B cell (primary cell): Measurements from ENCODE around the gene PARN. TPM values are rescaled to one million over a fixed set of nuclear protein-coding genes. Genes with fewer than 3 reads are reported as not detected.

Source experiments
- ATAC-seq: fragments of 200-7000 bp; cut with Tn5 transposase; one replicate; pipeline ENCODE4 v1.10.0; 2021; ENCODE audit warnings: low read depth, mild to moderate bottlenecking, moderate number of reproducible peaks, moderate library complexity
- CTCF ChIA-PET: fragments of 350-600 bp; sonication (Branson Sonifier 250); formaldehyde crosslinking; loops from one replicate; lab custom pipeline; 2021; ENCODE audit warnings: antibody characterized with exemption, inconsistent platforms; lab: Charles Lee
- POLR2A ChIA-PET: fragments of 350-600 bp; sonication (Branson Sonifier 250); formaldehyde crosslinking; loops from one replicate; lab custom pipeline; 2021; ENCODE audit warnings: antibody characterized with exemption; lab: Charles Lee
- DNase-seq: peaks from one replicate; pipeline ENCODE4 v3.0.0; 2013
- H2AFZ ChIP-seq: 2 replicates; pipeline ENCODE4 v1.6.1; 2012; ENCODE audit warnings: mild to moderate bottlenecking, low read depth, low read length; ENCODE audit not compliant: insufficient read depth, poor library complexity, severe bottlenecking
- H3K27ac ChIP-seq, 2 donors: 1 replicate in 1 of 2; 2 replicates in 1 of 2; pipeline ENCODE4 v1.5.1; 2012 to 2013; ENCODE audit warnings: low read length in 2 of 2, mild to moderate bottlenecking in 2 of 2, moderate library complexity in 1 of 2
- H3K27me3 ChIP-seq, 4 experiments: fragments of 200-600 bp in 1 of 4; sonication (generic) in 1 of 4; replicated peaks in 1 of 4; 1 replicate in 2 of 4; 2 replicates in 2 of 4; pipeline versions ENCODE4 v1.6.1 to v1.7.0; 2013 to 2016; ENCODE audit warnings: low read length in 3 of 4, mild to moderate bottlenecking in 2 of 4, mixed read lengths in 1 of 4, moderate library complexity in 1 of 4; ENCODE audit not compliant: insufficient read depth in 4 of 4, control insufficient read depth in 3 of 4; ENCODE audit errors: control extremely low read depth in 1 of 4
- H3K36me3 ChIP-seq, 2 experiments: replicated peaks in 1 of 2; 1 replicate in 1 of 2; 2 replicates in 1 of 2; pipeline versions ENCODE4 v1.6.1 to v1.7.1; 2013; ENCODE audit warnings: low read length in 1 of 2; ENCODE audit not compliant: insufficient read depth in 2 of 2, control insufficient read depth in 1 of 2; ENCODE audit errors: control extremely low read depth in 1 of 2, extremely low read depth in 1 of 2
- H3K4me1 ChIP-seq, 2 donors: fragments of 200-600 bp in 1 of 2; sonication (generic) in 1 of 2; 1 replicate in 1 of 2; 2 replicates in 1 of 2; pipeline versions ENCODE4 v1.5.1 to v1.6.1; 2013 to 2017; ENCODE audit warnings: low read length in 2 of 2; ENCODE audit not compliant: control insufficient read depth in 2 of 2, insufficient read depth in 2 of 2
- H3K4me2 ChIP-seq: replicated peaks from 2 replicates; pipeline ENCODE3; 2012; ENCODE audit warnings: mild to moderate bottlenecking, low read depth, low read length; ENCODE audit not compliant: poor library complexity, severe bottlenecking
- H3K4me3 ChIP-seq, 5 experiments: fragments of 200-600 bp in 1 of 5; sonication (generic) in 1 of 5; 1 replicate in 3 of 5; 2 replicates in 2 of 5; pipeline versions ENCODE4 v1.5.1 to v1.7.0; 2011 to 2016; ENCODE audit warnings: low read length in 4 of 5, mild to moderate bottlenecking in 4 of 5, low read depth in 2 of 5, control low read depth in 1 of 5, moderate library complexity in 1 of 5; ENCODE audit not compliant: insufficient read depth in 1 of 5; ENCODE audit errors: control extremely low read depth in 1 of 5, extremely low read depth in 1 of 5
- H3K79me2 ChIP-seq: fragments of 200-600 bp; sonication (generic); one replicate; pipeline ENCODE4 v1.6.0; 2016; ENCODE audit warnings: low read length; ENCODE audit not compliant: control insufficient read depth, insufficient read depth
- H3K9ac ChIP-seq: fragments of 200-600 bp; sonication (generic); 2 replicates; pipeline ENCODE4 v1.6.1; 2017; ENCODE audit warnings: mild to moderate bottlenecking, low read length, moderate library complexity
- H3K9me3 ChIP-seq, 3 donors: one replicate each; pipeline versions ENCODE4 v1.6.1 to v1.7.1; 2013; ENCODE audit warnings: low read length in 2 of 3; ENCODE audit not compliant: control insufficient read depth in 2 of 3, insufficient read depth in 1 of 3; ENCODE audit errors: control extremely low read depth in 1 of 3
- H4K20me1 ChIP-seq: 2 replicates; pipeline ENCODE4 v1.6.0; 2012; ENCODE audit warnings: mild to moderate bottlenecking, low read length; ENCODE audit not compliant: insufficient read depth, control insufficient read depth, poor library complexity, severe bottlenecking
- H3K27ac Mint-ChIP-seq: one replicate; pipeline ENCODE4 v1.8.0; 2021; ENCODE audit warnings: mixed read lengths
- H3K27me3 Mint-ChIP-seq: one replicate; pipeline ENCODE4 v1.8.0; 2021; ENCODE audit warnings: mixed read lengths
- H3K4me1 Mint-ChIP-seq: one replicate; pipeline ENCODE4 v1.8.0; 2021; ENCODE audit warnings: mixed read lengths
- H3K4me3 Mint-ChIP-seq: one replicate; pipeline ENCODE4 v1.8.0; 2021; ENCODE audit warnings: mixed read lengths
- H3K9me3 Mint-ChIP-seq: one replicate; pipeline ENCODE4 v1.8.0; 2022; ENCODE audit warnings: mixed read lengths; ENCODE audit not compliant: insufficient read depth
- EZH2 ChIP-seq: IDR thresholded peaks from 2 replicates; pipeline ENCODE4 v1.6.1; 2012; ENCODE audit warnings: borderline replicate concordance, low read depth, mild to moderate bottlenecking, moderate library complexity, low read length; ENCODE audit not compliant: insufficient read depth, poor library complexity, severe bottlenecking
- WGBS: methylation state at CpG from one replicate; pipeline ENCODE4 v1.1.5; 2013; ENCODE audit warnings: missing lambda C conversion rate; ENCODE audit not compliant: insufficient coverage; 5-methylcytosine and 5-hydroxymethylcytosine counted together
- intact Hi-C: fragments of 100-400 bp; cut with micrococcal nuclease; formaldehyde crosslinking; loops from one replicate; pipeline ENCODE4 v1.10.0; 2022
- polyA plus RNA-seq: library from polyadenylated mRNA; depleted of rRNA; stranded (reverse); fragments of >200 nt; gene quantifications from 2 replicates; pipeline ENCODE4 v1.2.3, GENCODE V29; 2012
- total RNA-seq, 2 donors: library from RNA; stranded (reverse); fragments of 120-200 nt in 1 of 2; gene quantifications; 1 replicate in 1 of 2; 2 replicates in 1 of 2; pipeline versions ENCODE4 v1.2.3 to v1.2.4, GENCODE V29; 2013 to 2022
- TF ChIP-seq, protein P1 (sequence below): fragments of 200-600 bp; IDR thresholded peaks from one replicate; pipeline ENCODE4 v1.8.0; 2022; ENCODE audit warnings: antibody characterized with exemption, mild to moderate bottlenecking

The PARN gene
- total and polyA plus RNA-seq, 2 donors (not counting 1 experiment from before 2014, with no cell fraction given): 25.3 to 62.2 TPM

DNA sequence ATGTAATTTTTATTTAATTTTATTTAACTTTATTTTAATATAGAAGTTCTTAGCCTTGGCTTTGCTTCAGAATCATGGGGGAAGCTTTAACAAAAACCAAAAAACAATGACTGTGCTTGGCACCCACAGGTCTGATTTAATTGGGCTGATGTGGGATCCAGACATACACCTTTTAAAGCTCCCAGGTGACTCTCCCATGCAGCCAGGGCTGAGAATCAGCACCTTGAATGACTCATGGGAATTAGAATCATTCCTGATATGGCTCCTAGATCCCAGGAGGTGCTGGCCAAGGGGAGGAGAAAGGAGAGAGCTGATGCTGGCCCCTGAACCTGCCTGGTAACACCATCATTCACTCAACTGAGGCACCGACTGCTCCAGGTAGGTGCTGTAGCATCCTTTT lies 240.7 kb downstream of the PARN start:
- no peaks in the 10 kb centered on the region for H3K79me2 ChIP-seq
- no peaks in the 10 kb centered on the region for H3K27me3 ChIP-seq
- no peak overlapping the region for H3K4me2 ChIP-seq
- no peak overlapping the region for H3K4me3 ChIP-seq
- no peak overlapping the region for H3K9ac ChIP-seq
- Mint-ChIP-seq H3K4me1 (peaks cover 3% of the 10 kb centered on the region), H3K9me3 (no peaks in the 10 kb centered on the region), H3K27ac (no peak overlapping the region), H3K4me3 (no peak overlapping the region), H3K27me3 (no peaks in the 10 kb centered on the region)
- ChIA-PET CTCF (no interaction called here), POLR2A (no interaction called here)
- H3K27ac ChIP-seq: no peak overlapping the region
- intact Hi-C loops: no loop called here
- H3K36me3 ChIP-seq: no peaks in the 10 kb centered on the region
- ATAC-seq: no peak
- DNase-seq: no peak
- H3K9me3 ChIP-seq: peaks cover 0 to 4% (median 0%) of the 10 kb centered on the region in 3 donors
- H2AFZ ChIP-seq: no peak overlapping the region
- TF ChIP-seq EZH2: no peak
- no peaks in the 10 kb centered on the region for H4K20me1 ChIP-seq
- no peaks in the 10 kb centered on the region for H3K4me1 ChIP-seq
- WGBS: 100% methylated on average over 1 of the region's 1 CpG

DNA sequence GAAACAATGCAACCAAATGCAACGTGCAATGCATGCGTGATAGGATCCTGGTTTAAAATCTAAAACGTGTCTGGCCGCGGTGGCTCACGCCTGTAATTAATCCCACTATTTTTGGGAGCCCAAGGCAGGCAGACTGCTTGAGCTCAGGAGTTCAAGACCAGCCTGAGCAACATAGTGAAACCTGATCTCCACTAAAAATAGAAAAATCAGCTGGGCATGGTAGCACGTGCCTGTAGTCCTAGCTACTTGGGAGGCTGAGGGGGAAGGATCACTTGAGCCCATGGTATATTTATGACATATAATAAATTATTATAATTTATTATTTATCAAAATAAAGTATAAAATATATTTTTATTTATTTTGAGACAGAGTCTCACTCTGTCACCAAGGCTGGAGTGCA lies 241.8 kb downstream of the PARN start:
- no peak for DNase-seq
- intact Hi-C loops: no loop called here
- Histone ChIP-seq H3K27ac (no peak overlapping the region), H3K9ac (no peak overlapping the region), H3K4me2 (no peak overlapping the region), H4K20me1 (no peaks in the 10 kb centered on the region), H3K36me3 (no peaks in the 10 kb centered on the region), H3K27me3 (no peaks in the 10 kb centered on the region), H3K9me3 (peaks cover 0 to 8% (median 0%) of the 10 kb centered on the region in 3 donors), H3K4me3 (no peak overlapping the region), H3K79me2 (no peaks in the 10 kb centered on the region), H3K4me1 (no peaks in the 10 kb centered on the region), H2AFZ (no peak overlapping the region)
- H3K27ac Mint-ChIP-seq: no peak overlapping the region
- ChIA-PET CTCF (no interaction called here), POLR2A (no interaction called here)
- TF ChIP-seq, protein P1, sequence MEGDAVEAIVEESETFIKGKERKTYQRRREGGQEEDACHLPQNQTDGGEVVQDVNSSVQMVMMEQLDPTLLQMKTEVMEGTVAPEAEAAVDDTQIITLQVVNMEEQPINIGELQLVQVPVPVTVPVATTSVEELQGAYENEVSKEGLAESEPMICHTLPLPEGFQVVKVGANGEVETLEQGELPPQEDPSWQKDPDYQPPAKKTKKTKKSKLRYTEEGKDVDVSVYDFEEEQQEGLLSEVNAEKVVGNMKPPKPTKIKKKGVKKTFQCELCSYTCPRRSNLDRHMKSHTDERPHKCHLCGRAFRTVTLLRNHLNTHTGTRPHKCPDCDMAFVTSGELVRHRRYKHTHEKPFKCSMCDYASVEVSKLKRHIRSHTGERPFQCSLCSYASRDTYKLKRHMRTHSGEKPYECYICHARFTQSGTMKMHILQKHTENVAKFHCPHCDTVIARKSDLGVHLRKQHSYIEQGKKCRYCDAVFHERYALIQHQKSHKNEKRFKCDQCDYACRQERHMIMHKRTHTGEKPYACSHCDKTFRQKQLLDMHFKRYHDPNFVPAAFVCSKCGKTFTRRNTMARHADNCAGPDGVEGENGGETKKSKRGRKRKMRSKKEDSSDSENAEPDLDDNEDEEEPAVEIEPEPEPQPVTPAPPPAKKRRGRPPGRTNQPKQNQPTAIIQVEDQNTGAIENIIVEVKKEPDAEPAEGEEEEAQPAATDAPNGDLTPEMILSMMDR: no peak
- no peak for TF ChIP-seq EZH2
- H3K27me3 Mint-ChIP-seq: peaks cover 4% of the 10 kb centered on the region
- ATAC-seq: no peak
- WGBS: 95% methylated on average over 6 of the region's 7 CpGs
- H3K4me3 Mint-ChIP-seq: no peak overlapping the region
- peaks cover 3% of the 10 kb centered on the region for H3K4me1 Mint-ChIP-seq
- no peaks in the 10 kb centered on the region for H3K9me3 Mint-ChIP-seq
